Trophoblast cell (in vitro differentiated cells and primary cell): Measurements from ENCODE around the gene GFPT2.

Experiments used
- DNase-seq, 2 donors: peaks; one replicate each; pipeline ENCODE4 v3.0.0-alpha.2; 2016
- H2AFZ ChIP-seq: 2 replicates; pipeline ENCODE4 v1.6.1; 2013; ENCODE audit warnings: low read length, moderate library complexity, mild to moderate bottlenecking; ENCODE audit not compliant: insufficient read depth, poor library complexity
- H2AK5ac ChIP-seq: 2 replicates; pipeline ENCODE4 v1.6.1; 2013; ENCODE audit warnings: mild to moderate bottlenecking, low read length
- H2BK120ac ChIP-seq: 2 replicates; pipeline ENCODE4 v1.6.1; 2013; ENCODE audit warnings: low read length, mild to moderate bottlenecking, moderate library complexity; ENCODE audit not compliant: insufficient read depth, poor library complexity
- H2BK12ac ChIP-seq: 2 replicates; pipeline ENCODE4 v1.6.1; 2013; ENCODE audit warnings: mild to moderate bottlenecking, low read length, moderate library complexity
- H2BK5ac ChIP-seq: 2 replicates; pipeline ENCODE4 v1.6.1; 2013; ENCODE audit warnings: low read length, low read depth, moderate library complexity, mild to moderate bottlenecking; ENCODE audit not compliant: poor library complexity
- H3K14ac ChIP-seq: 2 replicates; pipeline ENCODE4 v1.6.1; 2013; ENCODE audit warnings: mild to moderate bottlenecking, low read length
- H3K18ac ChIP-seq: 2 replicates; pipeline ENCODE4 v1.6.1; 2013; ENCODE audit warnings: mild to moderate bottlenecking, low read length
- H3K23ac ChIP-seq: 2 replicates; pipeline ENCODE4 v1.6.1; 2013; ENCODE audit warnings: low read length
- H3K27ac ChIP-seq: 2 replicates; pipeline ENCODE4 v1.5.1; 2013; ENCODE audit warnings: low read depth, mild to moderate bottlenecking, inconsistent platforms, low read length, moderate library complexity
- H3K27me3 ChIP-seq: 2 replicates; pipeline ENCODE4 v1.6.1; 2013; ENCODE audit warnings: inconsistent platforms, mild to moderate bottlenecking, low read length, moderate library complexity; ENCODE audit not compliant: insufficient read depth
- H3K36me3 ChIP-seq, 2 experiments: 1 replicate in 1 of 2; 2 replicates in 1 of 2; pipeline ENCODE4 v1.6.1; 2013; ENCODE audit warnings: low read length in 2 of 2, mild to moderate bottlenecking in 2 of 2, moderate library complexity in 1 of 2; ENCODE audit not compliant: insufficient read depth in 2 of 2, control insufficient read depth in 1 of 2
- H3K4ac ChIP-seq: 2 replicates; pipeline ENCODE4 v1.6.1; 2013; ENCODE audit warnings: low read depth, mild to moderate bottlenecking, low read length, moderate library complexity
- H3K4me1 ChIP-seq, 2 experiments: 1 replicate in 1 of 2; 2 replicates in 1 of 2; pipeline ENCODE4 v1.6.1; 2013; ENCODE audit warnings: low read length in 2 of 2, mild to moderate bottlenecking in 2 of 2, moderate library complexity in 1 of 2; ENCODE audit not compliant: insufficient read depth in 2 of 2, control insufficient read depth in 1 of 2
- H3K4me2 ChIP-seq: 2 replicates; pipeline ENCODE4 v1.6.1; 2013; ENCODE audit warnings: inconsistent platforms, mild to moderate bottlenecking, low read length, moderate library complexity
- H3K4me3 ChIP-seq: 2 replicates; pipeline ENCODE4 v1.5.1; 2013; ENCODE audit warnings: mild to moderate bottlenecking, low read depth, low read length, inconsistent platforms
- H3K79me1 ChIP-seq: one replicate; pipeline ENCODE4 v1.6.1; 2013; ENCODE audit warnings: low read length
- H3K79me2 ChIP-seq: 2 replicates; pipeline ENCODE4 v1.6.1; 2013; ENCODE audit warnings: low read length, mild to moderate bottlenecking; ENCODE audit not compliant: control insufficient read depth, insufficient read depth, poor library complexity
- H3K9ac ChIP-seq: 2 replicates; pipeline ENCODE4 v1.6.1; 2013; ENCODE audit warnings: mild to moderate bottlenecking, low read length
- H3K9me3 ChIP-seq: 2 replicates; pipeline ENCODE4 v1.6.1; 2013; ENCODE audit warnings: low read depth, mild to moderate bottlenecking, control low read depth, inconsistent platforms, low read length; ENCODE audit not compliant: insufficient read depth
- H4K12ac ChIP-seq: 2 replicates; pipeline ENCODE4 v1.6.1; 2013; ENCODE audit warnings: low read depth, mild to moderate bottlenecking, low read length, moderate library complexity
- H4K8ac ChIP-seq: 2 replicates; pipeline ENCODE4 v1.6.1; 2013; ENCODE audit warnings: low read depth, mild to moderate bottlenecking, low read length, moderate library complexity
- H4K91ac ChIP-seq: one replicate; pipeline ENCODE4 v1.6.1; 2013; ENCODE audit warnings: low read depth, mild to moderate bottlenecking, low read length, moderate library complexity
- WGBS: extraction: QIAGEN DNeasy Blood & Tissue Kit; methylation state at CpG from one replicate; pipeline ENCODE4 v1.1.7; 2013; ENCODE audit warnings: missing lambda C conversion rate; ENCODE audit not compliant: insufficient read length, insufficient coverage; ENCODE audit errors: extremely low coverage; 5-methylcytosine and 5-hydroxymethylcytosine counted together

GFPT2 gene

DNA sequence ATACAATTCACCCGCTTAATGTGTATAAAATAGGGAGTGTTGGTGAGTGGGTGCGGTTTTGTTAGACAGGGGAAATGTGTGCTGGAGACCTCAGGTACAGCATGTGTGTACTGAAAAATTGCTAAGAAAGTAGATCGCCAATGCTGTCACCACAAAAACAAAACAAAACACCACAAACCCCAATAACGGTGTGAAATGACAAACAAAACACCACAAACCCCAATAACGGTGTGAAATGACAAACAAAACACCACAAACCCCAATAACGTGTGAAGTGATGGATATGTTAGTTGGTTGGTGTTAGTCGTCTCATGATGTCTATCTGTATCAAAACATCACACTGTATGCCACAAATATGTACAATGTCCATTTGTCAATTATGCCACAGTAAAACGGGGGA, 14.2 kb upstream of the GFPT2 start:
- no peak for DNase-seq
- no CpG with 5 or more reads among the region's 8 CpGs for WGBS
- no peak overlapping the region for H3K23ac ChIP-seq

DNA sequence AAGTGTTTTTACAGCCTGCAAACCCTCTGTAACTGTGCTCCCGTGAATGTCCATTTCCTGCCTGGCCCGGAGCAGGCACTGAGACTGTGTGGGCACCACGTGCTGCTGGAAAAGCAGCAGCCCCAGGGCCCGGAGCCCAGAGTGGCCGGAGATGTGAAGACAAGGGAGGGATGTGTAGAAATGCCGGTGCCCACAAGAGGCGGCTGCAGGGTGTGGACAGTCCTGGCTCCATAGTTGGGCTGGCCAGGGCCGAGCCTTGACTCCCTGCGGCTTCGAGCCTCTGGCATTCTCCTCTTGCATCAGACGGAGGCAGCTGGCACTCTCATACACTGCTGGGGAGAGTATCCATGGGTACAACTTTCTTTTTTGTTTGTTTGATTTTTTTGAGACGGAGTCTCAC, 13.2 kb upstream of the GFPT2 start:
- no peak overlapping the region for H3K4ac ChIP-seq
- no peak overlapping the region for H4K8ac ChIP-seq
- H2BK5ac ChIP-seq: no peak overlapping the region
- no peak overlapping the region for H3K27ac ChIP-seq
- no CpG with 5 or more reads among the region's 12 CpGs for WGBS
- H2AFZ ChIP-seq: no peak overlapping the region
- H2BK120ac ChIP-seq: no peak overlapping the region
- no peak overlapping the region for H3K14ac ChIP-seq
- H4K12ac ChIP-seq: no peak overlapping the region
- DNase-seq: no peak
- no peak overlapping the region for H3K4me2 ChIP-seq
- no peak overlapping the region for H3K18ac ChIP-seq
- H3K79me1 ChIP-seq: no peaks in the 10 kb centered on the region
- no peak overlapping the region for H2AK5ac ChIP-seq
- no peak overlapping the region for H4K91ac ChIP-seq
- no peaks in the 10 kb centered on the region for H3K9me3 ChIP-seq
- H3K36me3 ChIP-seq: no peaks in the 10 kb centered on the region
- no peak overlapping the region for H2BK12ac ChIP-seq
- H3K23ac ChIP-seq: no peak overlapping the region
- no peaks in the 10 kb centered on the region for H3K79me2 ChIP-seq
- H3K9ac ChIP-seq: no peak overlapping the region
- H3K27me3 ChIP-seq: no peaks in the 10 kb centered on the region
- no peaks in the 10 kb centered on the region for H3K4me1 ChIP-seq
- H3K4me3 ChIP-seq: no peak overlapping the region

More for the DNA sequence above, 14.2 kb upstream of the GFPT2 start:
- Histone ChIP-seq H3K14ac (no peak overlapping the region), H3K79me2 (no peaks in the 10 kb centered on the region), H2BK120ac (no peak overlapping the region), H4K91ac (no peak overlapping the region), H2AFZ (no peak overlapping the region), H2BK5ac (no peak overlapping the region), H3K4me1 (no peaks in the 10 kb centered on the region), H2BK12ac (no peak overlapping the region), H3K79me1 (no peaks in the 10 kb centered on the region), H2AK5ac (no peak overlapping the region), H3K36me3 (no peaks in the 10 kb centered on the region), H3K4me3 (no peak overlapping the region), H3K4ac (no peak overlapping the region), H3K9ac (no peak overlapping the region), H4K12ac (no peak overlapping the region), H3K4me2 (no peak overlapping the region), H3K9me3 (no peaks in the 10 kb centered on the region), H3K27me3 (no peaks in the 10 kb centered on the region), H4K8ac (no peak overlapping the region), H3K18ac (no peak overlapping the region), H3K27ac (no peak overlapping the region)

DNA sequence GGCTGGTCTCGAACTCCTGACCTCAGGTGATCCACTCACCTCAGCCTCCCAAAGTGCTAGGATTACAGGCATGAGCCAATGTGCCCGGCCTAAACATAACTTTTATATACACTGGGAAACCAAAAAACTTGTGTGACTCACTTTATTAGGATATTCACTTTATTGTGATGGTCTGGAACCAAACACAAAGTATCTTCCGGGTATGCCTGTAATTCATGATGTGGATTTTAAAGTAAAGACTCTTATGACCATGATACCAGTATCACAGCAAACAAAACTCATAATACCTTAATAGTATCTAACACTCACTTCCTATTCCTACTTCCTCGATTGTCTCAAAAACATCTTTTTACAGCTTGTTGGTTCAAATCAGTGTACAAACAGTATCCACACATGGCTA, 12.7 kb upstream of the GFPT2 start:
- Histone ChIP-seq H3K4me3 (no peak overlapping the region), H3K4ac (no peak overlapping the region), H3K23ac (no peak overlapping the region), H4K12ac (no peak overlapping the region), H4K8ac (no peak overlapping the region), H2BK12ac (no peak overlapping the region), H3K18ac (no peak overlapping the region), H3K79me1 (no peaks in the 10 kb centered on the region), H3K36me3 (no peaks in the 10 kb centered on the region), H2BK120ac (no peak overlapping the region), H2AK5ac (no peak overlapping the region), H2AFZ (no peak overlapping the region), H3K27ac (no peak overlapping the region), H4K91ac (no peak overlapping the region), H3K9me3 (no peaks in the 10 kb centered on the region), H3K9ac (no peak overlapping the region), H2BK5ac (no peak overlapping the region), H3K4me1 (no peaks in the 10 kb centered on the region), H3K14ac (no peak overlapping the region), H3K4me2 (no peak overlapping the region), H3K79me2 (no peaks in the 10 kb centered on the region), H3K27me3 (no peaks in the 10 kb centered on the region)
- no CpG with 5 or more reads among the region's 4 CpGs for WGBS
- DNase-seq: no peak

DNA sequence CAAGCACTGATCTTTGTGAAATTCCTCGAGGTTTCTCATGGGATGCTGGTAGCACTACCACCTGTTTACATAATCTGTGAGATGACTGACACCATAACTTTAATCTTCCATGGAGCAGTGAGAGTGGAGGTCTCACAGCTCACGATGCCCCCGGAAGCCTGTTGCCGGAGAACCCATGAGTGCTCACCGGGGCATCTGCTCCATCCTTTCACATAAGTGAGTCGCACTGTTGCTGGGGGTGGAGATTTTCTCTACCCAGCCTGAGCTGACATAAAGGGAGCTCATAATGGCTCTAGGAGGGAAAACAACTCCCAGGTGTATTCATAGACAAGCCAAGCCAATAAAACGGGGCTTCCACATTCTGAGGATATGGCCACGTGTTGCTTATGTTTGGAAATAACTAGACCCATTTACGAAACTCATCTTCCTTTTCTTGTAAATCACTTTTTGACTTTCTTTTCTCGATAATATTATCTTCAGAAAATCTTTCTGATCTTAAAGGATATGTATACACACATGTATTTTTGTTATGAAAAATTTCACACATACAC, 11.2 kb upstream of the GFPT2 start:
- no peak overlapping the region for H3K4ac ChIP-seq
- no peak overlapping the region for H4K8ac ChIP-seq
- no peak overlapping the region for H2AFZ ChIP-seq
- no peaks in the 10 kb centered on the region for H3K79me1 ChIP-seq
- H3K9ac ChIP-seq: no peak overlapping the region
- H3K27me3 ChIP-seq: no peaks in the 10 kb centered on the region
- no peak overlapping the region for H4K12ac ChIP-seq
- H2AK5ac ChIP-seq: no peak overlapping the region
- H3K27ac ChIP-seq: no peak overlapping the region
- no peak overlapping the region for H4K91ac ChIP-seq
- H3K79me2 ChIP-seq: no peaks in the 10 kb centered on the region
- no peak overlapping the region for H3K18ac ChIP-seq
- no peak overlapping the region for H2BK5ac ChIP-seq
- H3K4me3 ChIP-seq: no peak overlapping the region
- H3K23ac ChIP-seq: no peak overlapping the region
- H2BK120ac ChIP-seq: no peak overlapping the region
- no peaks in the 10 kb centered on the region for H3K4me1 ChIP-seq
- no peaks in the 10 kb centered on the region for H3K36me3 ChIP-seq
- H3K14ac ChIP-seq: no peak overlapping the region
- no peak overlapping the region for H3K4me2 ChIP-seq
- H3K9me3 ChIP-seq: no peaks in the 10 kb centered on the region
- DNase-seq: no peak
- WGBS: no CpG with 5 or more reads among the region's 10 CpGs
- no peak overlapping the region for H2BK12ac ChIP-seq
